Measurements from ENCODE around the gene CORO1C. TPM values are rescaled to one million over a fixed set of nuclear protein-coding genes. Genes with fewer than 3 reads are reported as not detected.

Gene CORO1C
- polyA plus RNA-seq, 1 donor from 2014 or later: 123 TPM

DNA sequence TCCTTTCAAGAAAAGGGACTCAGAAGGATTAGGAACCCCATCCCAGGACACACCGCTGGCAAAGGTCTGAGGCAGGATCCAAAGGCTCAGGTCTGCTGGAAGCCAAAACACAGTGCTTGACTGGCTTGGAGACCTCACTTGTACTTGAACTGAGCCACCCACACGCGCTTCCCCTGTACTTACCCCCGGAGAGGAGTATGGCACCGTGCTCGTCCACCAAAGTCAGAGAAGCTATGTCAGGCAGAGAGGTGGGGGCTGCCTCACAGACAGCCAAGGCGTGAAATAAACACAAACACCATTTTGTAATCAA, 86.6 kb downstream of the CORO1C start:
- Histone ChIP-seq H3K27ac (ENCODE audit: low read length) (no peak overlapping the region), H3K4me2 (ENCODE audit: low read length) (no peak overlapping the region), H3F3A (ENCODE audit: insufficient read depth, low read length, poor library complexity, severe bottlenecking) (no peaks in the 10 kb centered on the region), H3K27me3 (ENCODE audit: insufficient read depth, low read depth, low read length) (no peaks in the 10 kb centered on the region), H3K79me2 (replicated peaks; ENCODE audit: insufficient read depth, low read length) (no peaks in the 10 kb centered on the region), H2AFZ (ENCODE audit: low read depth, low read length) (no peak overlapping the region), H3K9ac (ENCODE audit: low read length) (no peak overlapping the region), H3K9me3 (ENCODE audit: low read length) (no peaks in the 10 kb centered on the region), H4K20me1 (ENCODE audit: insufficient read depth) (no peaks in the 10 kb centered on the region), H3K36me3 (ENCODE audit: insufficient read depth, low read length) (peaks cover 12% of the 10 kb centered on the region), H3K4me3 (ENCODE audit: low read length) (no peak overlapping the region), H3K9me2 (ENCODE audit: insufficient read depth, low read length) (no peaks in the 10 kb centered on the region)
- TF ChIP-seq EP300 (conservative IDR thresholded peaks at IDR 0.05; ENCODE audit: poor library complexity, severe bottlenecking) (no peak), POLR2AphosphoS5 (IDR thresholded peaks at IDR 0.05) (no peak), REST (IDR thresholded peaks at IDR 0.05; ENCODE audit: borderline replicate concordance) (no peak), TAF1 (IDR thresholded peaks at IDR 0.05; ENCODE audit: low read depth) (no peak), MXI1 (conservative IDR thresholded peaks at IDR 0.05; ENCODE audit: poor library complexity, severe bottlenecking) (no peak), SMC3 (conservative IDR thresholded peaks at IDR 0.05; ENCODE audit: poor library complexity) (no peak)

DNA sequence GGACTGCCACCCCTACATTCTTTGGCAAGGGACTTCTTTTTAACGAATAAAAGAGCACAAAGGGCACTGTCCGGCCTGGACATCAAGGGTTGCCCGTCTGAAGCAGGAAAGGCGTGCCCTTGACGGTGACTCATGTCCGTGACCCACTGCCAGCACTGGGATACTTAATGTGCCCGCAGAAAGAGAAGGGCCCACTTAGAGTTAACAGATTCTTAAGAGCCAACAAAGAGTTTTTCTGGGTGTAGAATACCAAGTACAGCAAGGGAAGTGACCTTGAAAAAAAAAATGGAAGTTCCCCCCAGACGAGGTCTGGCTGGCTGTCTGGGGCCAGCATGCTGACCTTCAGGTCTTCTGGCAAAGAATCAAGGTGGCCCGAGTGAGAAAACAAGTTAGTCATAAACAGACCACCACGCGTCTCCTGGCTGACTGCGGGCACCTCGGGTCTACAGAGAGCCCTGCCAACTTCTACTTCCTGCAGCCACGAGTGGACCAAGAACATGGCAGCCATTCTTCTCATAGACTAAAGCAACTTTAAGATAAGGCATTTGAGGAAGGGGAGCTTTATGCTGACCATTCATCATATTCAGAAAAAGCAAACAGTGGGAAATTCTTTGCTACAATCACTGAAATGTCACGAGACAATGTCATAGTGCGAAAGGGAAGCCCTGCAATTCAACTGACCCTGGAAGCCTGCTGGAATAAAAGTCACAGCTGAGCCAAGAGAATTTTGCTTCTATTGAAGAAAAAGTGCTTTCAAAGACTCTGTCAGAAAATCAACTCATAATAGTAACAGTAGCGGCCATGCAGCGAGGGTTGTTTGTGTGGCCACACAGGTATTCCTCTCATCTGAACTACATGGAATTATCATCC, 87.1 kb downstream of the CORO1C start:
- Histone ChIP-seq H4K20me1 (ENCODE audit: insufficient read depth) (no peaks in the 10 kb centered on the region), H3K36me3 (ENCODE audit: insufficient read depth, low read length) (peaks cover 12% of the 10 kb centered on the region), H3K79me2 (replicated peaks; ENCODE audit: insufficient read depth, low read length) (no peaks in the 10 kb centered on the region), H3K9me3 (ENCODE audit: low read length) (no peaks in the 10 kb centered on the region), H3F3A (ENCODE audit: insufficient read depth, low read length, poor library complexity, severe bottlenecking) (no peaks in the 10 kb centered on the region), H3K27ac (ENCODE audit: low read length) (no peak overlapping the region), H3K9me2 (ENCODE audit: insufficient read depth, low read length) (no peaks in the 10 kb centered on the region), H3K9ac (ENCODE audit: low read length) (no peak overlapping the region), H3K4me2 (ENCODE audit: low read length) (no peak overlapping the region), H3K27me3 (ENCODE audit: insufficient read depth, low read depth, low read length) (no peaks in the 10 kb centered on the region), H2AFZ (ENCODE audit: low read depth, low read length) (no peak overlapping the region), H3K4me3 (ENCODE audit: low read length) (no peak overlapping the region)
- no peak for TF ChIP-seq RAD21 (conservative IDR thresholded peaks at IDR 0.05)
- TF ChIP-seq EP300 (conservative IDR thresholded peaks at IDR 0.05; ENCODE audit: poor library complexity, severe bottlenecking): no peak
- TF ChIP-seq CTCF (IDR thresholded peaks at IDR 0.05; ENCODE audit: poor library complexity, severe bottlenecking): no peak
- no peak for TF ChIP-seq REST (IDR thresholded peaks at IDR 0.05; ENCODE audit: borderline replicate concordance)
- TF ChIP-seq POLR2AphosphoS5 (IDR thresholded peaks at IDR 0.05): no peak
- no peak for TF ChIP-seq SMC3 (conservative IDR thresholded peaks at IDR 0.05; ENCODE audit: poor library complexity)
- TF ChIP-seq MXI1 (conservative IDR thresholded peaks at IDR 0.05; ENCODE audit: poor library complexity, severe bottlenecking): no peak
- no peak for TF ChIP-seq EZH2 (IDR thresholded peaks at IDR 0.05; ENCODE audit: borderline replicate concordance, insufficient read depth, low read length, poor library complexity, severe bottlenecking)
- no peak for TF ChIP-seq TAF1 (IDR thresholded peaks at IDR 0.05; ENCODE audit: low read depth)
